ENCODE results near the gene AZIN2.

The AZIN2 gene

DNA sequence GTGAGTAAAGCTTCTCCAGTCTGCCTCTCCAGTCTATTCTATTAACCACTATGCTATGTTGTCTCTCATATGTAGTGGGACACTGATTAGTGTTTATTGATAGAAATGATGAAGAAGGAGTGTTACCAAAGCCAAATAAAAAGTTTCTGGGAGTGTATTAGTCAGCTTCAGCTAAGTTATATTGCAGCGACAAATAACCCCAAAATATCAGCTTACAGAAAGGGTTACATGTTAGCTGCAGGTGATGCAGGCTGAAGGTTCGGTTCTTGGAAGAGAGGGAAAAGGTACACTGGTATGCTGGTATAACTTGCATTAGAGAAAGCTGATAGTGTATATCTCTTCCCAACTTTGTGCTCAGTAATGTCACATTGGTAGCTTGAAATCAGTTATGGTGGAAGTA lies 33.7 kb upstream of the AZIN2 start:
- H3K4me1 Mint-ChIP-seq, result peaks cover 36% of the 10 kb centered on the region
- peaks cover 7% of the 10 kb centered on the region for H3K36me3 Mint-ChIP-seq (ENCODE audit: low read depth)
- H3K27me3 Mint-ChIP-seq (ENCODE audit: low read depth), result no peaks in the 10 kb centered on the region
- peaks cover 8% of the 10 kb centered on the region for H3K9me3 Mint-ChIP-seq
- TF ChIP-seq, protein P1, sequence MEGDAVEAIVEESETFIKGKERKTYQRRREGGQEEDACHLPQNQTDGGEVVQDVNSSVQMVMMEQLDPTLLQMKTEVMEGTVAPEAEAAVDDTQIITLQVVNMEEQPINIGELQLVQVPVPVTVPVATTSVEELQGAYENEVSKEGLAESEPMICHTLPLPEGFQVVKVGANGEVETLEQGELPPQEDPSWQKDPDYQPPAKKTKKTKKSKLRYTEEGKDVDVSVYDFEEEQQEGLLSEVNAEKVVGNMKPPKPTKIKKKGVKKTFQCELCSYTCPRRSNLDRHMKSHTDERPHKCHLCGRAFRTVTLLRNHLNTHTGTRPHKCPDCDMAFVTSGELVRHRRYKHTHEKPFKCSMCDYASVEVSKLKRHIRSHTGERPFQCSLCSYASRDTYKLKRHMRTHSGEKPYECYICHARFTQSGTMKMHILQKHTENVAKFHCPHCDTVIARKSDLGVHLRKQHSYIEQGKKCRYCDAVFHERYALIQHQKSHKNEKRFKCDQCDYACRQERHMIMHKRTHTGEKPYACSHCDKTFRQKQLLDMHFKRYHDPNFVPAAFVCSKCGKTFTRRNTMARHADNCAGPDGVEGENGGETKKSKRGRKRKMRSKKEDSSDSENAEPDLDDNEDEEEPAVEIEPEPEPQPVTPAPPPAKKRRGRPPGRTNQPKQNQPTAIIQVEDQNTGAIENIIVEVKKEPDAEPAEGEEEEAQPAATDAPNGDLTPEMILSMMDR (IDR thresholded peaks at IDR 0.05; ENCODE audit: unreplicated experiment in 3 of 3), result no peak
- no peak overlapping the region for H3K27ac Mint-ChIP-seq
- no peak overlapping the region for H3K4me3 Mint-ChIP-seq

DNA sequence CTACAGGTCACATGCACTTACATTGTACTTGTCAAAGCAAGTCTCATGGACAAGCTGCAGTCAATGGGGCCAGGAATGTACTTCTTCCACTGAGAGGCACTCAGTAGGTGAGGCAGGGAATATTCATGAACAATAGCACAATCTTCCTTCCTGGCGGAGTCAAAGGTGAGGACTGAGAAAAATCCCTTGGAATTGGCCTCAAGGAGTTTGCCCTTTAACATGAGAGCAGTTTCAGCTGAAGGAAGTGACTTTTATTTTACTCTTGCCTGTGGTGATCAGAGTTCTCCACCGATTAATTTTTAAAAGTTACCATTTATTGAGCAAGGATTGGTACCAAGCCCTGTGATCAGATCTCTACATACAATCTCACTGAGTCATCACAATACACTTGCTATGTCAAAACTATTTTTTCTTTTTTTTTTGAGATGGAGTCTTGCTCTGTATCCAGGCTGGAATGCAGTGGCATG lies 33.1 kb upstream of the AZIN2 start:
- Mint-ChIP-seq H3K27me3 (ENCODE audit: low read depth) (no peaks in the 10 kb centered on the region), H3K27ac (no peak overlapping the region), H3K4me3 (no peak overlapping the region), H3K4me1 (peaks cover 32% of the 10 kb centered on the region), H3K9me3 (peaks cover 8% of the 10 kb centered on the region), H3K36me3 (ENCODE audit: low read depth) (peaks cover 7% of the 10 kb centered on the region)
- TF ChIP-seq, protein P1 (IDR thresholded peaks at IDR 0.05; ENCODE audit: unreplicated experiment in 3 of 3), result no peak

DNA sequence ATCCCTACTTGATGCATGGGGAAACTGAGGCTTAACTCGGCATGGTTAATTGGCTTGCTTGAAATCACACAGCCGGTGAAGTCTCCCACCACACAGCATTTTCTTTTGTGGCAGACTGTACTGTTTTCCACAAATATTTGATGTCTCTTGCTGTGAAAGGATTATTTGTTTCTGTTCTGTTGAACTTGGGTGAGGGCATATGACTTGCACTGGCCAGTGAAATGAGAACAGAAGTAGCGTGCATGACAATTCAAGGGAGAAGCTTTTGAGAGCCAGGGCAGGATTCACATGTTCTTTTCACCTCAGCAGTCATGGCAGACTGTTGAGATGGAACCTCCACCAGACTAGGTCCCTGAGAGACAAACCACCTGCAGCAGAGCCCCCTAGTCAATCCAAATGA lies 32.5 kb upstream of the AZIN2 start:
- Mint-ChIP-seq H3K4me1 (peaks cover 26% of the 10 kb centered on the region), H3K36me3 (ENCODE audit: low read depth) (peaks cover 9% of the 10 kb centered on the region), H3K9me3 (peaks cover 9% of the 10 kb centered on the region), H3K4me3 (no peak overlapping the region), H3K27me3 (ENCODE audit: low read depth) (no peaks in the 10 kb centered on the region), H3K27ac (no peak overlapping the region)
- TF ChIP-seq, protein P1 (IDR thresholded peaks at IDR 0.05; ENCODE audit: unreplicated experiment in 3 of 3), result no peak

DNA sequence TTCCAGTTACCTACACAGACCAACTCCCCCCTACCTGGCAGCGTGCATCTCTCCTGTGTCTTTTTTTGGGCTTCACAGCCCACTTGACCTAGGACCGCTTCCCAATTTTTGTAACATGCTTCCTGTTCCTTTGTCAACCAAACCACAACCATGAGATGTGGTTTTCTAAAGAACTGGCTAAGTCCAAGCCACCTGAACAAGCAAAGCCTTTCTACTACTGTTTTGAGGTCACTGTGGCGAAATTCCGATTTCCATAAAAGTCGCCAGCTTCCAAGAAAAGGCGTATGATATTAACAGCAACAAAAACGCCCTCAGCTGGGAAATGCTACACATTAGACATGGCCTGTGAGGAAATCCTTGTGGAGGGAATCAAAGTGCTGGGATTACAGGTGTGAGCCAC lies 31.6 kb upstream of the AZIN2 start:
- peaks cover 10% of the 10 kb centered on the region for H3K36me3 Mint-ChIP-seq (ENCODE audit: low read depth)

DNA sequence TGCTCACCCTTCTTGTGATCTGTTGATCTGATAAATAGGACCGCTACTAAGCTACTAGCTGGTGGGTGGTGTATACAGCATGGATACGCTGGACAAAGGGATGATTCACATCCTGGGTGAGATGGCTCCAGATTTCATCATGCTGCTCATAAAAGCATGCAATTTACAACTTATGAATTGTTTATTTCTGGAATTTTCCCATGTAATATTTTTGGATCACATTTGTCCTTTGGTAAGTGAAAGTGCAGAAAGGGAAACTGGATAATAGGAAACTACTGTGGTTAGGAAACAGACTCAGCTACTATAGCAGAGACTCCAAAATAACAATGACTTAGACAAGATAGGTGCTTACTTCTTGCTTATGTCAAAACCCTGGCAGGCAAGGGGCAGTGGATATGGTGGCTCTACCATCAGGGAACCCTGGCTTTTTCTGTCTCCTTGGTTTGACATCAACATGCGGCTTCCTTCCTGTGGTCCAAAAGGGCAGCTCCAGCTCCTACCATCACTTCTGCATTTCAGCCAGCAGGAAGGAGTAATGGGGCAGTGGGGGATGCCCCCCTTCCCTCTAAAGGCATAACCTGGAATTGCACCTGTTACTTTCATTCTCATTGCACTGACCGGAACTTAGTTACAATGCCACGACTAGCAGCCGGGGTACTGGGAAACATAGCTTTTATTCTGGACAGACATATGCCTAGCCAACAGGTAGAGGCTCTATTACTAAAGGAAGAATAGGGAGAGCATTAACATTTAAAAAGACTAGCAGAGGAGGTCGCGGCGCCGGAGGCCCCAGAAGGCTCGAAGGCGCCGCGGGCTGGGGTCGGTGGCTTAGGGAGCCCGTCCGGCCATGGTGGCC lies 30.5 kb upstream of the AZIN2 start:
- H3K4me3 Mint-ChIP-seq, result no peak overlapping the region
- peaks cover 14% of the 10 kb centered on the region for H3K9me3 Mint-ChIP-seq
- H3K27ac Mint-ChIP-seq, result no peak overlapping the region
- H3K36me3 Mint-ChIP-seq (ENCODE audit: low read depth), result peaks cover 13% of the 10 kb centered on the region
- H3K4me1 Mint-ChIP-seq, result peaks cover 14% of the 10 kb centered on the region
- peaks cover 6% of the 10 kb centered on the region for H3K27me3 Mint-ChIP-seq (ENCODE audit: low read depth)
- TF ChIP-seq, protein P1 (IDR thresholded peaks at IDR 0.05; ENCODE audit: unreplicated experiment in 3 of 3), result no peak

More for the DNA sequence above, 31.6 kb upstream of the AZIN2 start:
- H3K27ac Mint-ChIP-seq, result no peak overlapping the region
- peaks cover 17% of the 10 kb centered on the region for H3K4me1 Mint-ChIP-seq
- H3K9me3 Mint-ChIP-seq, result peaks cover 11% of the 10 kb centered on the region
- H3K4me3 Mint-ChIP-seq, result no peak overlapping the region
- no peaks in the 10 kb centered on the region for H3K27me3 Mint-ChIP-seq (ENCODE audit: low read depth)
- TF ChIP-seq, protein P1 (IDR thresholded peaks at IDR 0.05; ENCODE audit: unreplicated experiment in 3 of 3), result no peak

Measured in nephron (organoid).